Activated CD8-positive, alpha-beta memory T cell treated with anti-CD3 and anti-CD28 coated beads for 1 hour (primary cell): ENCODE results near the gene TGFB1.
"Not testable (repeated sequence)": the region's sequence is repeated elsewhere in the genome, so short reads cannot be mapped to it uniquely, and the experiment has no call there.

Source experiments
- DNase-seq, 2 donors: peaks; one replicate each; pipeline ENCODE4 v3.0.0-alpha.2; 2020; ENCODE audit warnings: low read depth in 1 of 2; ENCODE audit errors: extremely low read depth in 1 of 2

TGFB1 gene

DNA sequence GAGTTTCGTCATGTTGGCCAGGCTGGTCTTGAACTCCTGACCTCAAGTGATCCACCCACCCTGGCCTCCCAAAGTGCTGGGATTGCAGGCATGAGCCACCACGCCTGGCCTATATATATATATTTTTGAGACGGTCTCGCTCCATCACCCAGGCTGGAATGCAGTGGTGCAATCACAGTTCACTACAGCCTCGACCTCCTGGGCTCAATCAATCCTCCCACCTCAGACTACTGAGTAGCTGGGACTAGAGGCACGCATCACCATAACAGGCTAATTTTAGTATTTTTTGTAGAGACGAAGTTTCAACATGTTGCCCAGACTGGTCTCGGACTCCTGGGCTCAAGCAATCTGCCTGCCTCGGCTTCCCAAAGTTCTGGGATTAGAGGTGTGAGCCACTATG lies 6.8 kb downstream of the TGFB1 start:
- not testable (repeated sequence) for DNase-seq

- no peak for DNase-seq
Observed at GRCh38 chr19:41344162-41344561, 9.6 kb downstream of the TGFB1 start.

DNA sequence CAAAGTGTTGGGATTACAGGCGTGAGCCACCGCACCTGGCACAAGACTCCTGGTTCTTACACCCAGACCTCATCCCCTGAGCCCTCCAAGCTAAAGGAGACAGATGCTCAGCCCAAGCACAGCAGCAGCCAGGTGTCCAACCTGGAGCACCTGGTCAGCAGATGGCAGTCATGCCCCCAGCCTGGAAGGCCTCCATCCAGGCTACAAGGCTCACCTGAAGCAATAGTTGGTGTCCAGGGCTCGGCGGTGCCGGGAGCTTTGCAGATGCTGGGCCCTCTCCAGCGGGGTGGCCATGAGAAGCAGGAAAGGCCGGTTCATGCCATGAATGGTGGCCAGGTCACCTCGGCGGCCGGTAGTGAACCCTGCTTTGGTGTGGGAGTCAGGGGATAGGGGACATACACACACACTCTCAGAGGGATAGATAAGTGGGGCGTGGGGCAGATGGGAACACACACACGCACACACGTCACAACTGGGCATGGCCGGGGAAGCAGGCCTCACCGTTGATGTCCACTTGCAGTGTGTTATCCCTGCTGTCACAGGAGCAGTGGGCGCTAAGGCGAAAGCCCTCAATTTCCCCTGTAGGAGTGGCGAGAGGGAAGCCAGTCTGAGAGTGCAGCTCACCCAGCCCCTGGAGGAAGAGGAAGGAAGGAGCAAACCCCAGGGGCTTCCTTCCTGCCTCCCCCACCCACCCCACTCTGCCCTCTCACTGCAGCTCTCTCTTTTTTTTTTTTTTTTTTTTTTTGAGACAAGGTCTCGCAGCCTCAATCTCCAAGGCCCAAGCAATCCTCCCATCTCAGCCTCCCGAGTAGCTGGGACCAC lies 11.8 kb downstream of the TGFB1 start:
- DNase-seq: no peak

DNA sequence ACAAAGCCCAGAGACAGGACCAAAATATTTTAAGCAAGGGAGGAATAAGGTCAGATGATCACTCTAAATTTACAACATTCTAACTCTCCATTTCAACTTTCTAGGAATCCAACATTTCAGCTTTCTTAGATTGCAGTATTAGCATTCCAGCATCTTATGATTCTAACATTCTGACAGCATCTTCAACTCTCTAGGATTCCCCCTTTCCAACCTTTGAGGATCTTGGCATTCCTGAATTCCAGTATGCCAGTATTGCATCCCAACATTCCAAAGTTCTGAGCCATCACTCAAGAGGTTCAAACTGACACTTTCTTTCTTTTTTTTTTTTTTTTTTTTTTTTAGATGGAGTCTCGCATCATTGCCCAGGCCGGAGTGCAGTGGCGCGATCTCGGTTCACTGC lies 13.8 kb downstream of the TGFB1 start:
- no peak for DNase-seq

DNA sequence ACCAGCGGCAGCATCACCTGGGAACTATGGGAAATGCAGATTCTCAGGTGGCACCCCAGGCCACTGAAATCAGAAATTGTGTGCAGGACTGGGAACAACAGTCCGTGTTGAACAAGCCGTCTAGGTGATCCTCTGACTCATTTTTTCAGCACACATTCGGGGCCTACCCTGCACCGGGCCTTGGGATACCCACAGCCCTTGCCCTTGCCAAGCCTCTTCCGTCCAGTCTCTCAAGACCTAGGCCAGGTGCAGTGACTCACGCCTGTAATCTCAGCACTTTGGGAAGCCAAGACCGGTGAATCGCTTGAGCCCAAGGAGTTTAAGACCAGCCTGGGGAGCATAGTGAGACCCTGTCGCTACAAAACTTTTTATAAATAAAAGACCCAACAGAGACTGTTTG lies 18.3 kb downstream of the TGFB1 start:
- DNase-seq: no peak

- DNase-seq: no peak
Observed at GRCh38 chr19:41334793-41335192, 18.9 kb downstream of the TGFB1 start.

DNA sequence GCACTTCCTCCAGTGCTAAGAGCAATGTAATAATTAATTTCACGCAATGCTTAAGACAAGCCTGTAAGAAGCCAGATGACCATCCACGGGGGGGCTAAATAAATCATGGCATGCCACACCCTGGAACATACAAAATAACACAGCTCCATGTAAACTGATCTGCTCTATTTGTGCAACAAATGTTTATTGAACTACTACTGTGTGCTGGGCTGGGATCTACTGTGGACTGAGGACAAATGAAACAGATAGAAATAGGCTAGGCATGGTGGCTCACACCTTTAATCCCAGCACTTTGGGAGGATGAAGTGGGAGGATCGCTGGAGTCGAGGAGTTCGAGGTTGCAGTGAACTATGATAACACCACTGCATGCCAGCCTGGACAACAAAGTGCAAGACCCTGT lies 21.3 kb downstream of the TGFB1 start:
- DNase-seq: no peak

DNA sequence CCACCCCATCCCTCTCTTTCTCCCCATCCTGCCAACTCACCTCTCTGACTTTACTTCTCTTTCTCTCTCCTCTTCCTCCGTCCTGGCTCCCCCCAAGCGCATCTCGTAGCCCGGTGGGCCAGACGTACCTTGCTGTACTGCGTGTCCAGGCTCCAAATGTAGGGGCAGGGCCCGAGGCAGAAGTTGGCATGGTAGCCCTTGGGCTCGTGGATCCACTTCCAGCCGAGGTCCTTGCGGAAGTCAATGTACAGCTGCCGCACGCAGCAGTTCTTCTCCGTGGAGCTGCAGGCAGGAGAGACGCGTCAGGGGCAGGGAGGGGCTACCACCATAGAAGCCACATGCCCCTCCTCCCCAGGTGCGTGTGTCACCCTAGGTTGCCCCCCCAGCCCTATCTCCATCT lies 21.7 kb downstream of the TGFB1 start:
- no peak for DNase-seq

DNA sequence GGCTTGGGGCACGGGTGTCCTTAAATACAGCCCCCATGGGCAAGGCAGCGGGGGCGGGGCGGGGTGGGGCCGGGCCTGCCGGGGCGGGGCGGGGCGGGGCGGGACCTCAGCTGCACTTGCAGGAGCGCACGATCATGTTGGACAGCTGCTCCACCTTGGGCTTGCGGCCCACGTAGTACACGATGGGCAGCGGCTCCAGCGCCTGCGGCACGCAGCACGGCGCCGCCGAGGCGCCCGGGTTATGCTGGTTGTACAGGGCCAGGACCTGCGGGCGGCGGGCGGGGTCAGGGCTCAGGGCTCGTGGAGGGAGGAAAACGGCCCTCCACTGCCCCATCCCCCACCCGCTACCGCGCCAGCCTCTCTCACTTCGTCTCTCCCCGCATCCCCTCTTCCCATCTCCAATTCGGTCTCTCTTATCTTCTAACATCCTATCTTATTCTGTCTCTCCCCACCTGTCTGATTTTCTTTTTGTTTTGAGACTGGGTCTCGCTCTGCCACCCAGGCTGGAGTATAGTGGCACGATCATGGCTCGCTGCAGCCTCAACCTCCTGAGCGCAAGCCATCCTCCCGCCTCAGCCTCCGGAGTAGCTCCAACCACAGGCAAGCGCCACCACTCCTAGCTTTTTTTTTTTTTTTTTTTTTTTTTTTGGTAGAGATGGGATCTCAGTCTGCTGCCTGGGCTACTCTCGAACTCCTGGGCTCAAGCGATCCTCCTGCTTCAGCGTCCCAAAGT lies 22.6 kb downstream of the TGFB1 start:
- no peak for DNase-seq

DNA sequence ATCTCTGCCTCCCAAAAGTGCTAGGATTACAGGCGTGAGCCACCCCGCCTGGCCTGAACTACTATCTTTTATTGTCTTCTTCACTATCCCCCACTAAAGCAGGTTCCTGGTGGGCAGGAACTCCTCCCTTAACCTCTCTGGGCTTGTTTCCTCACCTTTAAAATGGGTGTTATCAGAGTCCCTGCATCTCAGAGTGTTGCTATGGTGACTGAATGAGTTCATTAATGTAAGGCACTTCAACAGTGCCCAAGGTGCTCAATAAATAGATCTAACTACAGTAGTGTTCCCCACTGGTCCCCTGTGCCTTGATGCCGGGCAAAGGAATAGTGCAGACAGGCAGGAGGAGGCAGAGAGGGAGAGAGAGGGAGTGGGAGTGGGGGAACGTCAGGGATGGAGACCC lies 23.2 kb downstream of the TGFB1 start:
- DNase-seq: no peak

- DNase-seq: no peak
Observed at GRCh38 chr19:41328842-41329225, 24.9 kb downstream of the TGFB1 start.

DNA sequence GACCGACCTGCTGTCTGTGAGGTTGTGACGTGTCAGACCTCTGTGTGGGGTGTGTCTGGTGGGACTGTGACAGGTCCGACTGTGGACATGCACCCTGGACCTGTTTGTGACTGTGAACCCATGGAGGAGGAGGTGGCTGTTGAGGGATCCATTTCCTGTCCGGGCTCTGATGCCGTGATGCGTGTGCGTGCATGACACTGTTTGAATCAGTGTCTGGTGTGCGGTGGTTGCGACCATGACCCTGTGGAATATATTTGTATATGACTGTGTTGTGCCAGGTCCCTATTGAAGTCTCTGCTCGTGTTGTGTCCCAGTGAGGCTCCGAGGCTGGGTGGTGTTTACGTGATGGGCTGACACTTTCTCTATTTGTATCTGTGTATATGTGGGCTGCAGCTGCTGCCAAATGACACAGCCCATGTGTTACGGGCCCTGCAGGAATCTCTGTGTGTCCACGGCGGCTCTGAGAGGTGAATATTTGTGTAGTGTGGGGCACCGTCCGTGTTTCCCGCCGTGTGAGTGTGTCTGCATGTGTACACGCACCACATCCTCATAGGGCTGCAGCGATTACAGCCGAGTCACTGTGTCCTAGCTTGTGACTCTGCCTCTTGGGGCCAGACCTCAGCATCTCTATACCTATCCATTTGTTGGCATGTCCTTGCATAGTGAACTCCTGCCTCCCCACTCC lies 25.4 kb downstream of the TGFB1 start:
- peak in 1 of 2 donors; percentile 23 for DNase-seq

DNA sequence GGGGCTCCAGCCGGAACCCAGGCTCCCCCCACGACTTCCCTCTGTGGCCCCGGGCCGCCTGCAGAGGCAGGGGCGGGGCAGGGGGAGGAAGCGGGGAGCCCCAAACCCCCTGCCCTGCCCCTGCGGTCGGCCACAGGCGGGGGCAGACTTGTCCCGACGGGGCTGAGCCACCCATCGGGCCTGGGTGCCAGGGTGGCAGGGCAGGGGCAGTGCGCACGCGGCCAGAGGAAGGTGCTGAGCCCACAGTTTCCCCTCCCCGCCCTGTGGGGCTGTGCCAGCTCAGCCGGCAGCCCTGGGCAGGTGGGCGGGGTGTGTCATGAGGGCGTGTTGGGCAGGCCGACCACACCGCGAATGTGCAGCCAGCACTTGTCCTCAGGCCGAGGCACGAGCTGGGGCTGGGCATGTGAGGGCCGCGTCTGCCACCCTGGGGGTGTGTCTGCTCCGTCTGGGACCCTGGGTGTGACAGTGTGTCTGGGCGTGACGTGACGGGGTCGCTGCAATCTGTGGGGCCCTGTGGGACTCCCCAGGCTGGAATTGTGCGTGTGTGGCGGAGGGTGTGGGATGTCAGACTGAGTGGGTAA lies 26.1 kb downstream of the TGFB1 start:
- DNase-seq: peak; percentile 67 to 92

GRCh38 chr19:41327076-41327575 lies 26.6 kb downstream of the TGFB1 start:
- DNase-seq: no peak

DNA sequence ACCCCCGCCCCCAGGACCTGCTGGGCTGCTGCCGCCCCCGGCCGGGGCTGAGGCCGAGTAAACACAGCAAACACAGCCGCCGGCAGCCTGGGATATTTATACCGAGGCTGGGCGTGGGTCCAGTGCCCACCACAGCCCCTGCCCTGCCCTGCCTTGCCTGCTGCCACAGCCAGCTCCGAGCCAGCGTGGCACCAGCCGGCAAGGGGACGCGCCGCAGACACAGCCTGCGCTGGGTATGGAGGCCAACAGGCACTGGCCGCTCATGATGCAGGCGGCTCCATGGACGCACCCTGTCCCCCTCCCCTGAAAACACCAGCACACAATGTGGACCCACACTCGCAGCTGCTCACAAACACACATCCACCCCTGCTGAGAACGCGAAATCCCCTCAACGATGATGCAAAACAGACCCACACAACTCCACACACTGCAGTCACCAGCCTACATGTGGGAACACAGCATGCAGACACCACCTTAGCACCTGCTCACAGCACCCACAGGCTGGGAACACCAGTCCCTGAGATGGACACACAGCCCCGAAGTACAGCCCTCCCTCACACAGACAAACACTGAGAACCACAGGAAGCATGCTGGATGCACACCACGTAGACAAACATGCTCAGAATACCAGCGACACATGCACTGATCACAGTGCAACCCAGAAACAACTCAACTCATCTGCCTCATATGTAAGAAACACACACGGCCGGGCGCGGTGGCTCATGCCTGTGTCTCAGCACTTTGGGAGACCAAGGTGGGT lies 27.6 kb downstream of the TGFB1 start:
- DNase-seq: no peak

DNA sequence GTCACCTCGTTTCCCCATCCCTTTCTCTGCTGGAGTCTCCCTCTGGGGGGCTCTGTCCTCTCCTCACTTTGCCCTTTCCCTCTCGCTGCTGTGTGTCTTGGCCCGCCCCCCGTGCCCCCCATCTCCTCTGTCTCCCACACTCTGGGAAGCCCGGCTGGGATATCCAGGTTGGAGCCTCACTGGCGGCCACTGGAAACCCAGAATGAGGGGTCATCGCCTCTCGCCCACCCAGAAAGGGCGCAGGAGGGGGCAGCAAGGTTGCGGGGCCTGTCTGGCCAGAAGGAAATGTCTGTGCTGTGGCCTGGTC lies 28.1 kb downstream of the TGFB1 start:
- DNase-seq: no peak

DNA sequence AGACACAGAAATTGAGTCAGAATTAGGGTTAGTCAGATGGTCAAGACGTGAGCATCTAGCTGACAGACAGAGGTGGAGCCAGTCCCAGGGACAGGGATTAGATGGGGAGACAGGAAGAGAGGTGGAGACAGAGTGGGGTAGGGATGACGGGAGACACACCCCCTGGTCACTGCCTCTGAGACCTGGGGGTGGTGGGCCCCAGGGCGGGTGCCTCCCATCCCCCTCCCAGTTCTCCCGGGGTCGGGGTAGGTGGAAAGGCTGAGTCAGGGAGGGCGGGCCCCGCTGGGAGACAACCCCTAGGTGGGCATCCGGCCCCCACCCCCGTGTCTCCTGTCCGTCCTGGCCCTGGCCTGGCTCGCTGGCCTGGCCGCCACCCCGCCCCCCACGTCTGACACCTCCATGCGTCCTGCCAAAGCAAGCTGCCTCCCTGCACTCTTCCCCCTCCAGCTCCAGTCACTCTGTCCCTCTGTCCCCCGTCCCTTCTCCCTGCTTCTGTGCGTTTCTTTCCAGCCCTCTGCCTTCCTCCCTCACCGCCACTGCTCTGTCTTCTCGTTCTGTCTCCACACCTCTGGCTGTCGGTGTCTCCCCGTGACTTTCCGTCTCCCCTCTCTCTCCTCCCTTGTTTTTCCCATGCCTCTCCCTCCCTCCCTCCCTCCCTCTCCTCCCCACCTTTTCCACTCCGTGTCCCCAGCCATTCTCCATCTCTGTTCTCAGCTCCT lies 28.6 kb downstream of the TGFB1 start:
- DNase-seq: no peak

DNA sequence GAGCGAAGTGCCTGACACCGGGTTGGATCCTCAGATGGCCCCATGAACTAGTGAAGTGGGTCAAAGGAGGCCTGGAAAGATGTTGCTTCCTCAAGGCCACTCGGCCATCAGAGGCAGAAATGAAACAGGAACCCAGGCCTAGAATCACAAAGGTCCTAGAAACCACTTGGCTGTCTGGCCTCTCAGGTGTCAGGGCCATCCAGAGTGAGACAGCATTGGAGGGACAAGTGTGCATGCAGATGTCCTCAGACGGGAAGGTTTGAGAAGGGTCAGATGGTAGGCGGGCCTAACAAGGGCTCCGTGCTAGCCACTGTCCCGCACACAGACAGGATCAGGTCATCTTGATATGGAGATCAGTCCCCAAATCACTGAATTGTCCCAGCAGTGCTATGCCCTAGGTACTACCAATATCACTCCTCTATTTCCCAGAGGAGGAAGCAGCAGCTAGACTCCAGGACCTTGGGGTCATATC lies 29.5 kb downstream of the TGFB1 start:
- DNase-seq: no peak

- no peak for DNase-seq
Observed at GRCh38 chr19:41323430-41324125, 30.1 kb downstream of the TGFB1 start.
